Naive B cell (primary cell): ENCODE results near the gene ZNF519. TPM values are rescaled to one million over a fixed set of nuclear protein-coding genes. Genes with fewer than 3 reads are reported as not detected.

ENCODE experiments used
- ATAC-seq, 2 donors: fragments of 150-1000 bp; cut with Tn5 transposase; 2 replicates each; pipeline ENCODE4 v1.10.0; 2021; ENCODE audit warnings: low read depth in 2 of 2, mild to moderate bottlenecking in 2 of 2, moderate library complexity in 2 of 2
- DNase-seq: peaks from one replicate; pipeline ENCODE4 v3.0.0; 2022
- H3K27ac Mint-ChIP-seq, 6 donors: one replicate each; pipeline ENCODE4 v1.8.0; 2020 to 2022; ENCODE audit warnings: mild to moderate bottlenecking in 6 of 6, mixed read lengths in 6 of 6, moderate library complexity in 5 of 6, inconsistent platforms in 2 of 6
- H3K27me3 Mint-ChIP-seq, 3 donors: one replicate each; pipeline ENCODE4 v1.8.0; 2021 to 2022; ENCODE audit warnings: mixed read lengths in 3 of 3, mild to moderate bottlenecking in 1 of 3
- H3K36me3 Mint-ChIP-seq, 2 donors: one replicate each; pipeline ENCODE4 v1.8.0; 2020 to 2022; ENCODE audit warnings: mixed read lengths in 2 of 2, inconsistent platforms in 1 of 2, mild to moderate bottlenecking in 1 of 2
- H3K4me1 Mint-ChIP-seq, 3 donors: one replicate each; pipeline ENCODE4 v1.8.0; 2020 to 2022; ENCODE audit warnings: mixed read lengths in 3 of 3, inconsistent platforms in 1 of 3, mild to moderate bottlenecking in 1 of 3, moderate library complexity in 1 of 3
- H3K4me3 Mint-ChIP-seq, 8 donors: one replicate each; pipeline ENCODE4 v1.8.0; 2020 to 2022; ENCODE audit warnings: mild to moderate bottlenecking in 8 of 8, mixed read lengths in 8 of 8, moderate library complexity in 8 of 8, inconsistent platforms in 2 of 8
- H3K9me3 Mint-ChIP-seq, 7 donors: one replicate each; pipeline ENCODE4 v1.8.0; 2020 to 2022; ENCODE audit warnings: mixed read lengths in 7 of 7, mild to moderate bottlenecking in 5 of 7, inconsistent platforms in 2 of 7, moderate library complexity in 1 of 7
- polyA plus RNA-seq, 6 donors: library from polyadenylated mRNA; unstranded; fragments of 300-500 nt; fragmentation: Illumina TruSeq; gene quantifications; one replicate each; pipeline ENCODE4 v1.2.3, GENCODE V29; 2021; ENCODE audit warnings: low read depth in 6 of 6

ZNF519 gene
- polyA plus RNA-seq, 6 donors from 2014 or later: 3.6 to 8.2 (median 5.6) TPM

DNA sequence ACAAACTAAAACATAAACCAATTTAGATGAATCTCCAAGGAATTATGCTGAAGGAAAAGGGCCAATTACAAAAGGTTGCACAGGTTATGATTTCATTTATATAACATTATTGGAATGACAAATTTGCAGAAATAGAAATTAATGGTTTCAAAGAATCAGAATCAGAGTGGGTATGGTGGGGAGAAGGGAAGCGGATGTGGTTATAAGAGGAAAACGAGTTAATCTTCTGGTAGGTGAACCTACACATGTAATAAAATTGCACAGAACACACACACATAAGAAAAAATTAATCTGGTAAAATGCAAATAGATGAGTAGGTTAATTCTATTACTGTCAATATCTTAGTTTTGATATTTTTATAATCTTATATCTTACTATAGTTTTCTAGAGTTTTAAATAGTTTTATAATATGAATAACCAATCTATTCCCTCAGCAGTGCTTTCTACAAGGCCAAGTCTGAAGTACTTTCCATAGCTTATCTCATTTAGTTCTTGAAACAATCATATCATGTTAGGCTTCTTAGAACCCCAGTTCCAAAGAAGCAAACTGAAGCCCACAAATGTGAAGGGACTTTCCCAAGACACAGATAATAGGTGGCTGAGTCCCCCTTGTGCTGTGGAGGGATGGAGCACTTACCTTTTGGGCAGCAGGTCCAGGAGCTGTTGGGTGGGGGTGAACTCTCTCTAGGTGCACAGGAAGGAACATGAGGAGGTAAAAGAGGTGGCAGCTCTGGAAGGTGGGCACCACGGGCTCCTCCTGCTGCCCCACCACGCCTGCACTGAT is 31.5 kb downstream of the ZNF519 start:
- no peak for ATAC-seq
- no peak for DNase-seq
- H3K4me1 Mint-ChIP-seq: no peaks in the 10 kb centered on the region
- H3K4me3 Mint-ChIP-seq: no peak overlapping the region
- no peak overlapping the region for H3K27ac Mint-ChIP-seq
- H3K36me3 Mint-ChIP-seq: peaks cover 18 to 29% of the 10 kb centered on the region in 2 donors
- H3K27me3 Mint-ChIP-seq: no peaks in the 10 kb centered on the region
- peaks cover 6 to 27% (median 21%) of the 10 kb centered on the region in 7 donors for H3K9me3 Mint-ChIP-seq

DNA sequence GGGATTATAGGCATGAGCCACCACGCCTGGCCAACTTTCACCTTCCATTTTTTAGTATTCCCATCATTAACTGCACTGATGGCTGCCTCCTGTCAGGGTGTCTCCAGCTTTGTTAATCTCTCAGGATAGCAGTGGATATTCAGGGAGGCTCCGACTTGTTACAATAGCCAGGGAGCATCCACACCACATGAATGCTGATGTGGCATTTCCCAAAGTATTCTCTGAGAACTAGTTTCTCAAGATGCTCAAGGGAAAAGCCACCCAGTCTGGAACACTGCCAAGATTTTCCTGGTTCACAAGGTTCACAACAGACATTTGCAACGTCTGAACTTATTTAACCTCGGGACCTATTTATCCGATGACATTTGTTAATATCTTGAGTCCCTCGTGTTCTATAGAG is 33.8 kb downstream of the ZNF519 start:
- Mint-ChIP-seq H3K9me3 (peaks cover 0 to 7% (median 2%) of the 10 kb centered on the region in 7 donors), H3K27ac (no peak overlapping the region)

DNA sequence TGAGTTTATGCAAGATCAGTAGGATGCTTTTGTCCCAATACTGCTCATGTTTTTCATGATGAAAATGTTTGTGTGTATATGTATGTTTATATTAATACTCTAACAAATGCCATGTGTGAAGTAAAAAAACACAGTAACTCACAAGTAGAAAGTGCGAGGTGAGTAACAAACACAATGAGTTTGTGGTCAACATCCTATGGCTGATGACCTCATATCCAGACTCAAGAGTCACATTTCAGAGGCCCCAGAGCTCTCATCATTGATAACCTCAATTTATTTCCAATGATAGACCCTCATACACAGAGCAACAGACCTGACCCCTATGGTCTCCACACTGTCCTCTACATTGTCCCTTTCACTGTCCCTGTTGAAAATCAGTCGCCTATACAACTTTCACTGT is 34.5 kb downstream of the ZNF519 start:
- H3K9me3 Mint-ChIP-seq: peaks cover 0 to 1% (median 0%) of the 10 kb centered on the region in 7 donors
- H3K4me1 Mint-ChIP-seq: no peaks in the 10 kb centered on the region
- no peak overlapping the region for H3K27ac Mint-ChIP-seq
- peaks cover 7 to 10% of the 10 kb centered on the region in 2 donors for H3K36me3 Mint-ChIP-seq
- H3K27me3 Mint-ChIP-seq: no peaks in the 10 kb centered on the region
- DNase-seq (no peak), ATAC-seq (no peak)
- no peak overlapping the region for H3K4me3 Mint-ChIP-seq

More for the DNA sequence above, 33.8 kb downstream of the ZNF519 start:
- no peaks in the 10 kb centered on the region for H3K4me1 Mint-ChIP-seq
- H3K27me3 Mint-ChIP-seq: no peaks in the 10 kb centered on the region
- ATAC-seq (no peak), DNase-seq (no peak)
- H3K36me3 Mint-ChIP-seq: peaks cover 7 to 10% of the 10 kb centered on the region in 2 donors
- no peak overlapping the region for H3K4me3 Mint-ChIP-seq

DNA sequence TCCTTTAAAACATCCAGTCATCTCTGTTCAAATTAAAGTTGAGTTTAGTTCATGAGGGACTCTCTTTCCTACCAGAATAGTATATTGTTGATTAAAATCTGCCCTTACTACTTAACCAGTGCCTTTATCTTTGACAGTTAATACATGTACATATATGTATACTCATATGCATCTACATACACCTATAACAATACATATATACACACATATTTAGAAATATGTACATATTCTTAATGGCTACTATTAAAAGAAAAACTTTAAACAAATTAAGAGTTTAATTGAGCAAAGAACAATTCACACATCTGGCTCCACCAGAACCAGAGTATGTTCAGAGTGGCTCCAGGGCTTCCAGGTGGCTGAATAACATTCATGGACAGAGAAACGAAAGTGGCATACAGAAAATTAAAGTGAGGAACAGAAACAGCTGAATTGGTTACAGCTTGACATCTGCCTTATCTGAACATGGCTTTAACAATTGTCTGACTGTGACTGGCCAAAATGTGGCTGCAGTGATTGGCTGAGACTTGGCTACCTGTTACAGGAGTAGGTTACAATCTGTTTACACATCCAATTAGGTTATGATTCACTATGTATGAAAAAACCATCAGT is 38.8 kb downstream of the ZNF519 start:
- Mint-ChIP-seq H3K4me3 (no peak overlapping the region), H3K9me3 (no peaks in the 10 kb centered on the region), H3K36me3 (no peaks in the 10 kb centered on the region), H3K4me1 (no peaks in the 10 kb centered on the region), H3K27me3 (no peaks in the 10 kb centered on the region), H3K27ac (peak overlapping the region in 1 of 6 donors; percentile 42)
- no peak for ATAC-seq
- DNase-seq: no peak

DNA sequence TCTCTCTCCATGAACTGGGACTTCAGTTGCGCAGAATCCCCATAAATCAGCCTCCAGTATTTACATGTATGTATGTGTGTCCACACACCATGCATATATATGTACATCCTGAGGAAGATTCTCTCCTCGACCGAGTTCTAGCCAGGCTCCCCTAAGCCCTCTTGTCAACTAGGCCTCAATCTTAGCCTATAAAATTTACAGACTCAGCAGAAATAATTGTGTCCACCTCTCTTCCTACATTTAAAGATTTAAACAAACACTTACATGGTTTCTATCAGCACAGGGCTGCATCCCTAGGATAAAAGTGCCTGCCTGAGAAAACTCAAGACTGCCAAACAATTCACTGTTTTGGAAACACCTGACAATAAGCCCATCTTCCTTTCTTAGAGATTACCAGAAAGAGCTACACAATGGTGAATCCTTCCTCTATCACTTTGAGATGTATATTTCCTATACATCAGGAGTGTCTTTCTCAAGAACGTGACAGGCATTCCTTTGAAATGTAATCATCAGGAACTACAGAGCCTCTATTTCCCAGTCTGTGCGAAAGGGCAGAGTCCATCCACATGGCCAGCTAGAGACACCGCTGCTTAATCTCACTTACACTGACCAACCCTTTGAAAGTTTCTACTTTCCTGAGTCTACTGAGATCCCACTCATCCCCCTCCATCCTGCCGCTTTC is 39.5 kb downstream of the ZNF519 start:
- H3K4me1 Mint-ChIP-seq: no peaks in the 10 kb centered on the region
- H3K27ac Mint-ChIP-seq: peak overlapping the region in 1 of 6 donors; percentile 42
- no peak for DNase-seq
- no peaks in the 10 kb centered on the region for H3K9me3 Mint-ChIP-seq
- H3K4me3 Mint-ChIP-seq: no peak overlapping the region
- no peak for ATAC-seq
- H3K36me3 Mint-ChIP-seq: no peaks in the 10 kb centered on the region
- no peaks in the 10 kb centered on the region for H3K27me3 Mint-ChIP-seq

DNA sequence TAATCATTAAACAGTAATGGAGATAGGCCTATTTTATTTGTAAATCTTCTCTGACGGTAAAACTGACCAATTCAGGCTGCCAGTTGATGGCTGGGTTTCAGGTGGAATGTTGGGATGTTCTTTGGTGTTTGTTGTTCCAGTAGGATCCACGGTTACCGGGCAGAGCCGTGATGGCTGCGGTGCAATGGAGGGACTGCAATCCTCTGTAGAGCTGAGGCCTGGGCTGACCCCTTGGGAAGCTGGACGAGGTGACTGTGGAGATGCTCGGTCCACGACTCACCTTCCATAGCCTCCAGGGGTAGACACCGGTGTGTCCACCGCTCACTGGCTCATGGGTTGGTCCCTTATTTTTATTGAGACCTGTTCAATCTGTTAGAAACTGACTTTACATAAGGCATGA is 42.5 kb downstream of the ZNF519 start:
- Mint-ChIP-seq H3K27me3 (no peaks in the 10 kb centered on the region), H3K36me3 (no peaks in the 10 kb centered on the region), H3K4me3 (no peak overlapping the region), H3K4me1 (no peaks in the 10 kb centered on the region), H3K9me3 (no peaks in the 10 kb centered on the region), H3K27ac (no peak overlapping the region)
- ATAC-seq (no peak), DNase-seq (no peak)

DNA sequence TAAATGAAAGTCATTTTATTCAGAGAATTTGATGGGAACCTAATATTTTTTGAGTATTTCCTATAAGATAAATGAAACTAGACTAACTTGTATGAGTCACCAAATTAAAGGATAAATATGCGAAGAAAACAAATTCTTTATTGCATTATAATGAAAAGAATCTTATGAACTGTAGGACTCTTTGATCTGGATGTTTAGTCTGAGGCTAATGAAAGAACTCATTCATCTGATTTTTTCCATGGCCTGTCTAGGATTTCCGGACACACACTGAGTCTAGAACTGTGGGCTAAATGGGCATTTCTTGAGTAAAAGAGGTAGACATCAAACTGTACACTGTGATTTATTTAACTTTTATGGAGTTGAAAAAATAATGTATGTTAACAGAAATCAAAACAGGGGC is 43.0 kb downstream of the ZNF519 start:
- no peak for DNase-seq
- Mint-ChIP-seq H3K27me3 (no peaks in the 10 kb centered on the region), H3K9me3 (no peaks in the 10 kb centered on the region), H3K36me3 (no peaks in the 10 kb centered on the region), H3K4me1 (no peaks in the 10 kb centered on the region), H3K4me3 (no peak overlapping the region), H3K27ac (no peak overlapping the region)
- ATAC-seq: no peak

DNA sequence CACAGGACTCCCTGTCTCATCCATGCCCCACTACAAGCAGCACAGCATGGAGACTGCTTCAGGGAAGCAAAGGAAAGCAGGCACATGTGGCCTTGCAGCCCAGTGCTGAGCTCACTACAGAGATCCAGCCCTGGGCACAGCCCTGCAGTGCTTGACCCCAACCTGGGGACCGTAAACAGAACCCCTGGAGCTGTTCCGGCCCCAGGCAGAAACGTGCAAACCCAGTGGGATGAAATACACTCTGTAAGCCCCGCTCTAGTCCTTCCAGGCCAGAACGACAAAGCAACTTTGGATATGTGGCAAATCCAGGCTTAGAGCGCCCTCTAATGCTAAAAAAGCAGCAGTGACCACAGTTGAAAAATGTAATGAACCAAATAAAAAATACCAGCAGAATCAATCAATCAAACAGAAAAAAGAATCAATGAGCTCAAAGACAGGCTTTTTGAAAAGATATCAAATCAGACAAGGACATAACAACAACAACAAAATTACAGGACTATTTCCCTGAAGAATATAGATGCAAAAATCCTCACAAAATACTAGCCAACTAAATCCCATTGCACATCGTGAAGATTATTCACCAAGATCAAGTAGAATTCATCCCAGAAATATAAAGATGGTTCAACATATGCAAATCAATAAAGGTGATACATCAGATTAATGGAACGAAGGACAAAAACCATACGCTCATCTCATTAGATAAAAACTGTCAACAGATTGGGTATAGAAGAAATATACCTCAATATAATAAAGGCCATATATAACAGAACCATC is 45.6 kb downstream of the ZNF519 start:
- Mint-ChIP-seq H3K36me3 (no peaks in the 10 kb centered on the region), H3K4me1 (no peaks in the 10 kb centered on the region), H3K27ac (no peak overlapping the region), H3K4me3 (no peak overlapping the region), H3K27me3 (no peaks in the 10 kb centered on the region), H3K9me3 (no peaks in the 10 kb centered on the region)
- DNase-seq (no peak), ATAC-seq (no peak)

DNA sequence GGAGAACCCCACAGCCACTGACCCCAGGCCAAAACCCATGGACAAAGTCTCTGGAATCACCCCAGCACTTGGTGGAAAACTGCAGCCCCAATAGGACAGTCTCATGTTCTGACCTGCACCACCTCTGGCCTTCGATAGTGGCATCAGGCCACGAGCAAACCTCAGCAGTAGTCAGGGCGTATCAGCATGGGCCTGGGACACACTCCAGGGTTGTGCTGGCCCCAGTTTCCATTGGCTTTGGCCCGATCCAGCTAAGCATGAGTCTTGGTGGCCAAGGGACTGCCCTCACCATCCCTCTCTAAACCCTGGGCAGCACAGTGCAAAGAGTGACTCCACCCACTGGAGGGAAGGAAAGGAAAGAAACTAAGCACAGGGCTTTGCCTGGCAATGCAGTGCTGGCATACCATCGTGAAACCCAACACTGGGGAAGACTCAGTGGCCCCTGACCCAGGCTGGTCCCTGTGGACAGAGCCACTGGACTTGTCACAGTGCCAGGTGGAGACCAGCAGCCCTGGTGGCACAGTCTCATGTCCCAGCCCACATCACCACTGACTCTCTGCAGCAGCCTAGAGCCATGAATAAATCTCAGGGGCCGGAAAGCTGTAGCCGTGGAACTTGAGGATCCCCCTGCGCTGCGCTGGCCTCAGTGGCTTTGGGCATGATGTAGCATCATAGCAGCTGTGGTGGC is 46.3 kb downstream of the ZNF519 start:
- Mint-ChIP-seq H3K4me1 (no peaks in the 10 kb centered on the region), H3K27me3 (no peaks in the 10 kb centered on the region), H3K4me3 (no peak overlapping the region), H3K9me3 (no peaks in the 10 kb centered on the region), H3K36me3 (no peaks in the 10 kb centered on the region), H3K27ac (no peak overlapping the region)
- DNase-seq (no peak), ATAC-seq (no peak)

DNA sequence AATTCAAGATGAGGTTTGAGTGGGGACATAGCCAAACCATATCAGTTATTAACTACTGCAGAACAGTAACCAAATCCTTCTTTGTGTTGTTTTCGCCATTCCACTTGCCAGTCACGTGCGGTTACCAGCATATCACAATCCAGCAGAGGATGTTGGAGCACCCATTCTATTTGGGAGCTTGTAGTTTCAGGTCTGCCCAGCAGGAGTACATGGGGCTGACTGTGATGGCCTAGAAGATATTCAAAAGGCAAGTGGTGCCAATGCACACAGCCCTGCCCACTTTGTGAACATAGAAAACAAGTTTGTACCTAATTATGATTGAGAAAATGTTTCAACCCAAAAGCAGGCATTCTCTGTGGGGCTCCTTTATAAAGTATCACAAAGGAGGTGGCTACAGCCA is 57.0 kb downstream of the ZNF519 start:
- Mint-ChIP-seq H3K27me3 (no peaks in the 10 kb centered on the region), H3K9me3 (peaks cover 0 to 3% (median 0%) of the 10 kb centered on the region in 7 donors)
- no peak for ATAC-seq

DNA sequence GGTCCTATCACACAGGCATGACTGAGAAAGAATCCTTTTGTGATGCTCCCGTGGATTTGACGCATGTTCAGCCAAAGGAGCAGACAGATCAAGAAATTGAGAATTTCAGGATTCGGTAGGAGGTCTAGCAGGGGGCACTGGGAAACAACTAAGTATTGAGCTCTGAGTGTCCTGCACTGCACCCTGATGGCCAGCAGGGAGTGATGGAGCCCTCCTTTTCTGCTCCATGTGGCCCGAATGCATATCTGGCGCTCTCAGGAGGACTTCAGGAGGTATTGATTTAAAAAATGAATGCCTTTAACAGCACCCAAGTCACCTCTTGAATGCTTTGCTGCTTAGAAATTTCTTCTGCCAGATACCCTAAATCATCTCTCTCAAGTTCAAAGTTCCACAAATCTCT is 58.0 kb downstream of the ZNF519 start:
- Mint-ChIP-seq H3K4me1 (no peaks in the 10 kb centered on the region), H3K4me3 (no peak overlapping the region), H3K27ac (no peak overlapping the region), H3K36me3 (peaks cover 0 to 16% of the 10 kb centered on the region in 2 donors), H3K9me3 (peaks cover 0 to 9% (median 4%) of the 10 kb centered on the region in 7 donors), H3K27me3 (no peaks in the 10 kb centered on the region)
- ATAC-seq (no peak), DNase-seq (no peak)

More for the DNA sequence above, 57.0 kb downstream of the ZNF519 start:
- no peak for DNase-seq
- Mint-ChIP-seq H3K36me3 (peaks cover 0 to 16% of the 10 kb centered on the region in 2 donors), H3K4me1 (no peaks in the 10 kb centered on the region), H3K27ac (no peak overlapping the region), H3K4me3 (no peak overlapping the region)

DNA sequence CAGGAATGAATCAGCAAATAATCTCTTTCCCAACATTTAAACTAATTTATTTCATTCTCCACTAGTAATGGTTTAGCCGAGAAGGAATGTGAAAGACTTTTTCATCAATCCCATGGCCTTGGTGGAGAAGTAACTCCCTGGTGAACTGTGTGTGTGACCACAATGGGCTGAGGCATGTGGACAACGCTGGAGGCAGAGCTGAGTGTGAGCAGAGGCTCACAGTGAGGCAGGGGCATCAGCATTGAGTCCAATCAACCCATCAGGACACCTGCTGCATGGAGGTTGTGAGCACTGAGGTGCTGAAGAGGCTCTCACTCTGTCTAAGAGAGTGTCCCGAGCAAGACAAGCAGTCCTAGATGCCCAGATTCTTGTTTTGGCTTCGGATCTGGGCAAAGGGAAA is 78.6 kb downstream of the ZNF519 start:
- H3K4me3 Mint-ChIP-seq: no peak overlapping the region
- H3K27ac Mint-ChIP-seq: peak overlapping the region in 1 of 6 donors; percentile 80
- peaks cover 0 to 8% (median 6%) of the 10 kb centered on the region in 3 donors for H3K27me3 Mint-ChIP-seq
- peaks cover 8 to 27% (median 13%) of the 10 kb centered on the region in 7 donors for H3K9me3 Mint-ChIP-seq
- peaks cover 10 to 14% of the 10 kb centered on the region in 2 donors for H3K36me3 Mint-ChIP-seq
- DNase-seq: no peak
- no peak for ATAC-seq
- H3K4me1 Mint-ChIP-seq: no peaks in the 10 kb centered on the region
